Fibroblast of the aortic adventitia (primary cell): ENCODE results near the gene TMEM163. TPM values are rescaled to one million over a fixed set of nuclear protein-coding genes. Genes with fewer than 3 reads are reported as not detected.
"Not testable (repeated sequence)": the region's sequence is repeated elsewhere in the genome, so short reads cannot be mapped to it uniquely, and the experiment has no call there.

Experiments used
- DNase-seq: peaks from one replicate; pipeline ENCODE4 v3.0.0-alpha.2; 2010; ENCODE audit warnings: low read depth
- H3K4me3 ChIP-seq: 2 replicates; pipeline ENCODE4 v1.5.1; 2011; ENCODE audit warnings: low read depth, mild to moderate bottlenecking, control low read depth, low read length, moderate library complexity
- CTCF ChIP-seq: IDR thresholded peaks from 2 replicates; pipeline ENCODE4 v1.5.1; 2011; ENCODE audit warnings: mild to moderate bottlenecking, low read length, control low read depth, inconsistent platforms; ENCODE audit not compliant: insufficient read depth
- total RNA-seq: library from RNA; depleted of rRNA; stranded (reverse); fragments of >200 nt; gene quantifications from 2 replicates; pipeline ENCODE4 v1.2.3, GENCODE V29; 2012; ENCODE audit warnings: low replicate concordance

The TMEM163 gene
- total RNA-seq, 1 donor, result not detected

GRCh38 chr2:134662751-134663150, 56.0 kb downstream of the TMEM163 start:
- no peak for TF ChIP-seq CTCF
- no peak for DNase-seq
- no peak overlapping the region for H3K4me3 ChIP-seq

GRCh38 chr2:134660626-134661402, 58.0 kb downstream of the TMEM163 start:
- DNase-seq, result no peak
- TF ChIP-seq CTCF, result no peak
- no peak overlapping the region for H3K4me3 ChIP-seq

- TF ChIP-seq CTCF, result no peak
- H3K4me3 ChIP-seq, result no peak overlapping the region
- DNase-seq, result no peak
Measured at GRCh38 chr2:134659724-134660123, 59.1 kb downstream of the TMEM163 start.

GRCh38 chr2:134657650-134658250, 61.0 kb downstream of the TMEM163 start:
- no peak overlapping the region for H3K4me3 ChIP-seq
- DNase-seq, result peak; percentile 1
- peak; percentile 48 for TF ChIP-seq CTCF

- H3K4me3 ChIP-seq, DNase-seq: not testable (repeated sequence)
Measured at GRCh38 chr2:134656391-134656790, 62.4 kb downstream of the TMEM163 start.

GRCh38 chr2:134648586-134648985, 70.2 kb downstream of the TMEM163 start:
- TF ChIP-seq CTCF, result no peak
- no peak for DNase-seq

GRCh38 chr2:134647607-134648256, 71.1 kb downstream of the TMEM163 start:
- no peak overlapping the region for H3K4me3 ChIP-seq
- no peak for TF ChIP-seq CTCF
- no peak for DNase-seq

More at GRCh38 chr2:134648586-134648985, 70.2 kb downstream of the TMEM163 start:
- H3K4me3 ChIP-seq, result no peak overlapping the region
